Right lung (tissue), 5 donors: ENCODE results near the gene NDUFS1. TPM values are rescaled to one million over a fixed set of nuclear protein-coding genes. Genes with fewer than 3 reads are reported as not detected.
"Not testable (repeated sequence)": the region's sequence is repeated elsewhere in the genome, so short reads cannot be mapped to it uniquely, and the experiment has no call there.

Experiments
- DNase-seq, 2 donors: peaks; one replicate each; pipeline ENCODE4 v3.0.0-alpha.2; 2013
- polyA plus RNA-seq, 5 donors: library from polyadenylated mRNA; unstranded; fragments of 120-200 nt; gene quantifications; one replicate each; pipeline versions ENCODE4 v1.2.1 to v1.2.3, GENCODE V29; 2013; ENCODE audit warnings: inconsistent platforms in 1 of 5, low replicate concordance in 1 of 5; ENCODE audit not compliant: insufficient read length in 5 of 5, insufficient read depth in 1 of 5

The NDUFS1 gene
- polyA plus RNA-seq, 5 donors = 39.3 to 60.7 (median 54.8) TPM

GRCh38 chr2:206164261-206164862 is 5.1 kb upstream of the NDUFS1 start:
- peak; percentile 16 for DNase-seq

GRCh38 chr2:206163251-206163880 is 4.1 kb upstream of the NDUFS1 start:
- no peak for DNase-seq

DNA sequence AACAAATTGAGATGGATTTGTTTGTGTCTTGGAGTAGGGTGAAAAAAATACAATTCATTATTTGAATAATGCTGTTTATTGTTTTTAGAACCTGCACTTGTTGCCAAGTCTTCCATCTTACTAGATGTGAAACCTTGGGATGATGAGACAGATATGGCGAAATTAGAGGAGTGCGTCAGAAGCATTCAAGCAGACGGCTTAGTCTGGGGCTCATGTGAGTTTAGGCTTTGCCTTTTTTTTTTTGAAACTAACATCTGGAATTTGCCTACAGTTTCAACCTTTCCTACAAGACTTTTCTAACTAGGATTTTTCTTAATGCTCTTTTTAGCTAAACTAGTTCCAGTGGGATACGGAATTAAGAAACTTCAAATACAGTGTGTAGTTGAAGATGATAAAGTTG is 3.2 kb upstream of the NDUFS1 start:
- not testable (repeated sequence) for DNase-seq

DNA sequence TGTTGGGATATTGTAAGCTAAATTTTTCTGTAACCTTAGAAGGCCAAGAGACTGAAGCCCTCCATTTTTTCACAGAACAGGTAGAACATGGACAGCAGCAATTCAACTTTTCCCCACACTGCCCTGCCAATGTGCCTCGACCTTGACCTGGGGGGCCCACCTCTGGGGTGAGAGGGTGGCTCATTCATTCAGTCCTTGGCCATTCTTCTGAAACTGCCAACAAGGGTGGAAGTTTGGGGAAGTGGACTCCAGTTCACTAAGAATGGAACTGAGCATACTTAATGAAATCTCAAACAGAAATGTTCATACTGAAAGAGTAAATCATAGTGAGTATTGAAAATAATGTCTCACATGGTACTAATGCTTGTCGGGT is 1.5 kb upstream of the NDUFS1 start:
- no peak for DNase-seq

- DNase-seq = peak in 1 of 2 donors; percentile 44
Observed at GRCh38 chr2:206160125-206160806, 1.0 kb upstream of the NDUFS1 start.

GRCh38 chr2:206158563-206159345 is 490 bp downstream of the NDUFS1 start:
- peak in 1 of 2 donors; percentile 2 for DNase-seq

DNA sequence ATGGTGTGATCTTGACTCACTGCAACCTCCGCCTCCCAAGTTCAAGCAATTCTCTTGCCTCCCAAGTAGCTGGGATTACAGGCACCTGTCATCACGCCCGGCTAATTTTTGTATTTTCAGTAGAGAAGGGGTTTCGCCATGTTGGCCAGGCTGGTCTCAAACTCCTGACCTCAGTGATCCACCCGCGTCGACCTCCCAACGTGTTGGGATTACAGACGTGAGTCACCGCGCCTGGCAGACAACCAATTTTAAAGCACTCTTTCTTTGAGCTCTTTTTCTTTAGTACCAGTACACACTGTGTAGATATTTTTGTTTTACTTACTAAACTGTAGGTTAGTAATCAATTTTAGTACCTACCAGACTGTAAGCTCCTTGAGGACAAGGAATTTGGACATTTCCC is 2.2 kb downstream of the NDUFS1 start:
- not testable (repeated sequence) for DNase-seq

DNA sequence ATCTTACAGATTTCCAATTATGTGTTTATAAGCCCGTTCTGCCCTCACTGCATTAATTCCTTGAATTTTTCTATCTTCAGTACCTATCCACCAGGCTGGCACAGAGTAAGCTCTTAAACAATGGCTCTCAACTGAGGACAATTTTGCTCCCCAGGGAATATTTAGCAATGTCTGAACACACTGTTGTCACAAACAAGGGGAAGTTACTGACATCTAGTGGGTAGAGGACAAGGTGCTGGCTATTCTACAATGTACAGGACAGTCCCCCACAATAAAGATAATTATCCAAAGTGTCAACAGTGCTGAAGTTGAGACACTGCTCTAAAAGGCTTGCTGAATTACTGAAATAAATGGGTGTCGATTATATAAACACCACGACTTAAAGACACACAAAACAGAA is 5.0 kb downstream of the NDUFS1 start:
- DNase-seq = no peak

DNA sequence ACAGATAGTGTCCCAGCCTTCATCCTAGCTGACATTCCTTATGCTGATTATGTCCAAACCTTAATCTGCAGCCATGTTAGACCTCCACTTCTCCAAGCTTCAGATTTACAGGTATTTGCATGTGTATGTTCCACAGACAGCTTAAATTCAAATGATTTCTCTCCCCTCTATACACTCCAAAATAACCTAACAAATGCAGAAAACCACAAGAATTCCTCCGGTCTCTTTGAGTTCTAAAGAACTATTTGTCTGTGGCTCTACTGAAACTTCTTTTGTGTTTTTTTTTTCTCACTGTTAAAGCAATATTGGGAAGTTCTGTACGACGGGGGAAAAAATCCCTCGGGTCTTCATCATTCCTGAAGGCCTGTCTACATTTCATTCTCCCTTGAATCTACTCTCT is 8.6 kb downstream of the NDUFS1 start:
- DNase-seq = no peak

DNA sequence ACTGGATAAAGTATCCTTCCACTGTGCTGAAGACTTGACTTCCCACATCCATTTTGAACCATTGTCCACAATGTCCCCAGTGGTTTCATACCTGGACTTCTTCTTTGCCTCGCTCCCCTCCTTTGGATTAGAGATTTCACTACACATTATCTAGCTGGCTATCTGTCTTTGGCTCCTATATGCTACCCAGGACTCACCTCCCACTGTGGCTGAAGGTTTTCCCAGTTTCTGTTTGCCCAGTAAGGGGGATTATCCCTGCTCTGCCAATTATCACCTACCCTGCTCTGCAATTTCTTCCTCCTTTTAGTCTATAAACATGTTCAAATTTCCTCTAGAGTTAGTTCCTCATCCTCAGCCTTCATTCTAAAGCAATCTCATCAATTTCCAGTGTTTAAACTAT is 9.1 kb downstream of the NDUFS1 start:
- no peak for DNase-seq

DNA sequence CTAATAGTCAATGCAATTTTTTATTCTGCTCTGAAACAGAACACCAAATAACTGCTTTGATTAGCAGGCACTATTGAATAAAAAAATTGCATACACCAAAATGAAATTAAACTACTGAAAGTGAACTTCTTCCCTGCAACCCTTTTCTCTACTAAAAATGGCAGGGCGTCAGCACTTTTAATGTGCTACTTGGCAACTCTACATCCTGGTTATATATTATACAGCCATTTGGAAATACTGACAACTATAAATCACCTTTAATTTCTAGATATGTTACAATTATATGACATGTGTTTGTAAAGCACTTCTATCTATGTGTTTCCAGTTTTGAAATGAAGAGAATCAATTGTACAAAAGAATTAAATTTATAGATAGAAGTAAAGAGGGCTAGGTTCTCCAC is 9.9 kb downstream of the NDUFS1 start:
- DNase-seq = no peak

DNA sequence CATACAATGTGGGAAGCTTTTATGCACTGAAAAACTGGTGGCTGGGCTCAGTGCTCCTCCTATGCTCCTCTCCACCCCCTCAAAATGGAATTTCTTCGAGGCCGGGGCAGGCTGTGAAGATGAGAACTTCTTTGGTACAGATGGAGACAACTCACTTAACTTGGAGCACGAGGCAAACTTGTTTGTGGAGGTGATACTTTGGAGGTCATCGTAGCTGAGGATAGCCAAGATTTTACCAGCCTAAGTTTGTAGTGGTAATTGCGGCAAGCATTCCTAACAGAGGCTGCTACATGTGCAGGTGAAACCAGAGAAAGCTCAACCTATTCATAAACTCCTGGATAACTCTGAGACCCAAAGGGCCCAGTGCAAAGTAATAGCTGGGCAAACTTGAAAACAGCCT is 13.6 kb downstream of the NDUFS1 start:
- no peak for DNase-seq

DNA sequence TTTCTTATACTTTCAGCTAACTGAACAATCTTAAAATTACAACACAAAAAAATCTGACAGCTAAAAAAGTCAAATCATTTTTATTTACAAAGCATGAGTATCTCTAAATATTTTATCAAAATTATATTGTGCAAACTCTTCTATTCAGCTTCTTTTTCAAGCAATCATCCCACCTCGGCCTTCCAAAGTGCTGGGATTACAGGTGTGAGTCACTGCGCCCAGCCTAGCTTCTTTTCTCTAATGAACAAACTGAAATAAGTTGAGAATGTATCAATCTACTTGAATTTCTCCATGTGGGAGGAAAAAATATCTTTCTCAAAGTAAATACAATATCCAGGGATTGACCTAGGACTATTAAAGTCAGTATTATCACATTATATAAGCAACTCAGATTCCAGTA is 14.9 kb downstream of the NDUFS1 start:
- no peak for DNase-seq

- DNase-seq = no peak
Observed at GRCh38 chr2:206143451-206143850, 15.8 kb downstream of the NDUFS1 start.

GRCh38 chr2:206127656-206128055 is 31.6 kb downstream of the NDUFS1 start:
- DNase-seq = no peak

- DNase-seq = no peak
Observed at GRCh38 chr2:206125901-206126300, 33.3 kb downstream of the NDUFS1 start.

- not testable (repeated sequence) for DNase-seq
Observed at GRCh38 chr2:206122569-206122968, 36.7 kb downstream of the NDUFS1 start.

DNA sequence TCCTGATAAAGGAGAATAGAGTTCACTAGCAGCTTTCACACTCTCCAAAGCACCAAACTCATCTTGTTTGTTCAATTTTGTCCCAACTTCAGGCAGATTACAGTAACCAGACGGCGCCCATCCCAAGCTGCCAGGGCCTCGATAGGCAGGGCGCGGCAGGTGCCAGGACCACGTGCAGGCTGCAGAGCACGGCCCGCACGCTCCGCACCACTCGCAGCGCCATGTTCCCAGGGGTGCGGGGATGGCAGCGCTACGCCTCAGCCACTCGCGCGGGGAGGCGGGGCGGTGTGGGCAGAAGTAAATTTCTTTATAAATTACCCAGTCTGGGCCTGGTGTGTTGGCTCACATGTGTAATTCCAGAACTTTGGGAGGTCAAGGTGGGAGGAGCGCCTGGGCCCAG is 43.0 kb downstream of the NDUFS1 start:
- no peak for DNase-seq

DNA sequence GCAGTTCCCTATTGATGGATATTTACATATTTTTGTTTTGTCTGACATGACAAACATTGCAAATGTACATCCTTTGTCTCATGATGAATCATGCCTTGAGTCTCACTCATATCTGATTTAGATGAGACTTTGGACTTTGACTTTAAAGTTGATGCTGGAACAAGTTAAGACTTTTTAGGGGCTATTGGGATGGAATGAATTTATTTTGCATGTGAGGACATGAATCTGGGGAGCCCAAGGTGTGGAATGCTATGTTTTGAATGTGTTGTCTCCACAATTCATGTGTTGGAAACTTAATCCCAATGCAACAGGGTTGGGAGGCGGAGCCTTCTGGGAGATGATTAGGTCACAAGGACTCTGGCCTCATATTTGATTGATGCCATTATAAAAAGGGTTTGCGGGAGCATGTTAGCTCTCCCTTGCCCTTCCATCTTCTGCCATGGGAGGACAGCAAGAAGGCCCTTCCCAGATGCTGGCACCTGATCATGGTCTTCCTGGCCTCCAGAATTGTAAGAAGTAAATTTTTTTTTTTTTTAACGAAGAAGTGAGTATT is 44.1 kb downstream of the NDUFS1 start:
- DNase-seq = no peak

DNA sequence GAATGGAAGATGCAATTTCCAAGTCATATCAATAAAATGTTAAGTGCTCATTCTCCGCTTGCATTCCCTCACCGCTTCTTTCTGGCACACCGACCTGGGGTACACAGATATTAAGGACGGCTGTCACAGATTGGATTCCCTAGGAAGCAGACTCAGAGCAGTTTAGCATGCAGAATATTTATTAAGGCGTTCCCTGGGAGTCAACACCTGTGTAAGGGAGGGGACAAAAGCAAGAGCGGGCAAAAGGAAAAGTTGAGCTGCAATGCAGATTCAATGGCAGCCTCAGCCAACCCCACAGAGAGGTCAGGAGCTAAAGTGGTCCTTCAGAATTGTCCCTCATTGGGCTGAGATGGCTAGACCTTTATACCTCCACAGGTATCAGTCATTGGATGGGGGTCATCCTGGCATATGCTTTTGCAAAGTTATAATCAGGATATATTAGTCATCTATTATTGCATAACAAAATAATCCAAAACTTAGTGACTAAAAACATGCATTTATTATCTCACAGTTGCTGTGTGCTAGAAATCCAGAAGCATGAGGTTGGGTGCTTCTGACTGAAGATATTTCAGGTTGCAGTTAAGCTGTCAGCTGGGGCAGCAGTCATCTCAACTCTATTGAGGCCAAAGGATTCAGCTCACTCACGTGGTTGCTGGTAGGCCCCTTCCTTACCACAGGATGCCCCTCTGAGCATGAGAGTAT is 46.2 kb downstream of the NDUFS1 start:
- no peak for DNase-seq

GRCh38 chr2:206112108-206112507 is 47.1 kb downstream of the NDUFS1 start:
- no peak for DNase-seq

GRCh38 chr2:206108713-206109112 is 50.5 kb downstream of the NDUFS1 start:
- no peak for DNase-seq
